Left colon (tissue), 2 donors: ENCODE results near the gene TCF12. TPM values are rescaled to one million over a fixed set of nuclear protein-coding genes. Genes with fewer than 3 reads are reported as not detected.

ENCODE experiments used
- ATAC-seq: fragments of 200-7000 bp; cut with Tn5 transposase; one replicate; pipeline ENCODE4 v1.9.1; 2020; ENCODE audit warnings: mild to moderate bottlenecking, moderate library complexity
- DNase-seq, 2 donors: peaks; one replicate each; pipeline ENCODE4 v3.0.0-alpha.2; 2020
- intact Hi-C, 2 donors: fragments of 100-400 bp; cut with DNase I in 1 of 2; cut with micrococcal nuclease in 1 of 2; formaldehyde crosslinking; loops; one replicate each; pipeline versions ENCODE4 v1.11.2 to v1.14.0; 2022; cut with DNase I, micrococcal nuclease
- total RNA-seq, 2 donors: library from RNA; stranded (reverse); fragmentation: NEBNext Ultra II Directional; extraction: Animal tissue kit (Norgen Biotek cat#: 25700); gene quantifications; one replicate each; pipeline ENCODE4 v1.2.1, GENCODE V29; 2021
- donor health status: DM: no; HTN: no; CAD: no.
- donor health status: DM: yes; HTN: yes; CAD: no.

TCF12 gene
- total RNA-seq, 2 donors from 2014 or later: 80.5 to 82.8 TPM

- DNase-seq (no peak), ATAC-seq (no peak)
- intact Hi-C loops: no loop called here
These were observed 180.5 kb downstream of the TCF12 start for GRCh38 chr15:57098896-57099295.

GRCh38 chr15:57100136-57100539 lies 181.7 kb downstream of the TCF12 start:
- ATAC-seq (peak; percentile 15), DNase-seq (no peak)
- intact Hi-C loops: no loop called here

GRCh38 chr15:57102858-57103257 lies 184.4 kb downstream of the TCF12 start:
- intact Hi-C loops: no loop called here
- DNase-seq: no peak
- no peak for ATAC-seq

GRCh38 chr15:57108296-57108695 lies 189.9 kb downstream of the TCF12 start:
- DNase-seq (no peak), ATAC-seq (no peak)
- intact Hi-C loops: no loop called here

GRCh38 chr15:57109005-57109404 lies 190.6 kb downstream of the TCF12 start:
- no peak for ATAC-seq
- no peak for DNase-seq
- intact Hi-C loops: no loop called here

- intact Hi-C loops: no loop called here
- DNase-seq (no peak), ATAC-seq (no peak)
These were observed 192.6 kb downstream of the TCF12 start for GRCh38 chr15:57111002-57111401.

- ATAC-seq (no peak), DNase-seq (no peak)
- intact Hi-C loops: no loop called here
These were observed 193.7 kb downstream of the TCF12 start for GRCh38 chr15:57112178-57112577.

GRCh38 chr15:57114070-57114469 lies 195.6 kb downstream of the TCF12 start:
- ATAC-seq (peak; percentile 93), DNase-seq (peak; percentile 27 to 34)
- intact Hi-C loops: no loop called here

- no peak for ATAC-seq
- intact Hi-C loops: no loop called here
- no peak for DNase-seq
These were observed 199.8 kb downstream of the TCF12 start for GRCh38 chr15:57118013-57118799.

GRCh38 chr15:57122080-57122840 lies 203.8 kb downstream of the TCF12 start:
- DNase-seq: no peak
- intact Hi-C loops: no loop called here
- peak; percentile 89 for ATAC-seq

GRCh38 chr15:57124036-57124435 lies 205.6 kb downstream of the TCF12 start:
- no peak for ATAC-seq
- intact Hi-C loops: no loop called here

GRCh38 chr15:57129064-57129463 lies 210.6 kb downstream of the TCF12 start:
- intact Hi-C loops: no loop called here
- ATAC-seq: no peak
- no peak for DNase-seq

More at GRCh38 chr15:57124036-57124435, 205.6 kb downstream of the TCF12 start:
- no peak for DNase-seq

GRCh38 chr15:57130956-57131355 lies 212.5 kb downstream of the TCF12 start:
- intact Hi-C loops: loop anchor here in 1 of 2 donors (5.0 kb wide), 1 partner anchor 209 kb away; no protein-coding TSS in a partner anchor
- ATAC-seq (no peak), DNase-seq (no peak)

GRCh38 chr15:57133127-57133968 lies 214.9 kb downstream of the TCF12 start:
- intact Hi-C loops: loop anchor here in 1 of 2 donors (5.0 kb wide), 1 partner anchor 211 kb away; no protein-coding TSS in a partner anchor
- ATAC-seq (no peak), DNase-seq (no peak)

- DNase-seq (no peak), ATAC-seq (no peak)
- intact Hi-C loops: loop anchor here in 1 of 2 donors (5.0 kb wide), 1 partner anchor 212 kb away; no protein-coding TSS in a partner anchor
These were observed 215.7 kb downstream of the TCF12 start for GRCh38 chr15:57134071-57134605.

- intact Hi-C loops: loop anchor here in 1 of 2 donors (5.0 kb wide), 1 partner anchor 213 kb away; no protein-coding TSS in a partner anchor
- no peak for DNase-seq
- no peak for ATAC-seq
These were observed 216.4 kb downstream of the TCF12 start for GRCh38 chr15:57134851-57135250.

- no peak for DNase-seq
- no peak for ATAC-seq
- intact Hi-C loops: no loop called here
These were observed 217.4 kb downstream of the TCF12 start for GRCh38 chr15:57135800-57136199.

- peak; percentile 95 for ATAC-seq
- intact Hi-C loops: no loop called here
- peak in 1 of 2 donors; percentile 29 for DNase-seq
These were observed 219.9 kb downstream of the TCF12 start for GRCh38 chr15:57138349-57138788.
